ENCODE results near the gene PCDH17. TPM values are rescaled to one million over a fixed set of nuclear protein-coding genes. Genes with fewer than 3 reads are reported as not detected.
A peak's percentile ranks its signal among the peaks of the same experiment; 100 is the strongest.

PCDH17 gene
- total RNA-seq, result not detected in 2 replicates
- 0.16 TPM for total RNA-seq (2013)
- not detected in 2 replicates for polyA plus RNA-seq
- polyA minus RNA-seq, result 0.07 TPM in 1 of 2 replicates, not detected in the other

GRCh38 chr13:57631596-57632275 is at the start of gene PCDH17:
Gene PCDH17, plus strand, starts transcription at chr13:57631744. Its CDS starts 803 bp downstream, at chr13:57632547.
- H3K4me1 ChIP-seq (ENCODE audit: control insufficient read depth in 2 of 2, insufficient read depth in 2 of 2, low read length in 2 of 2), result peaks cover 34 to 48% of the 10 kb centered on the region in 2 donors
- Mint-ChIP-seq H3K4me1 (peaks cover 36% of the 10 kb centered on the region), H3K27ac (no peak within 1 kb of the TSS), H3K9me3 (ENCODE audit: insufficient read depth) (no peaks in the 10 kb centered on the region), H3K27me3 (peaks cover 43% of the 10 kb centered on the region), H3K4me3 (peak within 1 kb of the TSS; percentile 86)
- H3K27ac ChIP-seq (ENCODE audit: low read length in 2 of 2), result no peak within 1 kb of the TSS
- intact Hi-C loops (cut with micrococcal nuclease), result no loop called here
- POLR2A ChIA-PET, result no interaction called here
- DNase-seq (peak; percentile 12), ATAC-seq (ENCODE audit: low read depth) (no peak)
- H3K4me2 ChIP-seq (replicated peaks; ENCODE audit: low read depth, low read length, poor library complexity, severe bottlenecking), result peak within 1 kb of the TSS; percentile 73
- H3K9me3 ChIP-seq (ENCODE audit: control extremely low read depth in 1 of 3, control insufficient read depth in 2 of 3, insufficient read depth in 1 of 3, low read length in 2 of 3), result peaks cover 0 to 46% (median 1%) of the 10 kb centered on the region in 3 donors
- 2% methylated on average over 28 of the region's 33 CpGs for WGBS (ENCODE audit: insufficient coverage)
- peak within 1 kb of the TSS; percentile 16 to 55 (median 44) for H3K4me3 ChIP-seq (ENCODE audit: control extremely low read depth in 1 of 5, extremely low read depth in 1 of 5, insufficient read depth in 1 of 5, low read depth in 2 of 5, low read length in 4 of 5)
- no peak for TF ChIP-seq EZH2 (IDR thresholded peaks at IDR 0.05; ENCODE audit: borderline replicate concordance, insufficient read depth, low read depth, low read length, poor library complexity, severe bottlenecking)
- H3K79me2 ChIP-seq (ENCODE audit: control insufficient read depth, insufficient read depth, low read length), result no peaks in the 10 kb centered on the region
- CTCF ChIA-PET, result no interaction called here
- H2AFZ ChIP-seq (ENCODE audit: insufficient read depth, low read depth, low read length, poor library complexity, severe bottlenecking), result peak within 1 kb of the TSS; percentile 53
- H4K20me1 ChIP-seq (ENCODE audit: control insufficient read depth, insufficient read depth, low read length, poor library complexity, severe bottlenecking), result no peaks in the 10 kb centered on the region
- peaks cover 0 to 59% (median 42%) of the 10 kb centered on the region in 4 experiments for H3K27me3 ChIP-seq (replicated peaks in 1 of 4; ENCODE audit: control extremely low read depth in 1 of 4, control insufficient read depth in 3 of 4, insufficient read depth in 4 of 4, low read length in 3 of 4)
- H3K36me3 ChIP-seq (replicated peaks in 1 of 2; ENCODE audit: control extremely low read depth in 1 of 2, control insufficient read depth in 1 of 2, extremely low read depth in 1 of 2, insufficient read depth in 2 of 2, low read length in 1 of 2), result no peaks in the 10 kb centered on the region
- peak within 1 kb of the TSS; percentile 54 for H3K9ac ChIP-seq (ENCODE audit: low read length)

- Histone ChIP-seq H3K36me3 (replicated peaks in 1 of 2; ENCODE audit: control extremely low read depth in 1 of 2, control insufficient read depth in 1 of 2, extremely low read depth in 1 of 2, insufficient read depth in 2 of 2, low read length in 1 of 2) (no peaks in the 10 kb centered on the region), H4K20me1 (ENCODE audit: control insufficient read depth, insufficient read depth, low read length, poor library complexity, severe bottlenecking) (no peaks in the 10 kb centered on the region), H3K4me1 (ENCODE audit: control insufficient read depth in 2 of 2, insufficient read depth in 2 of 2, low read length in 2 of 2) (no peaks in the 10 kb centered on the region), H2AFZ (ENCODE audit: insufficient read depth, low read depth, low read length, poor library complexity, severe bottlenecking) (no peak overlapping the region), H3K9me3 (ENCODE audit: control extremely low read depth in 1 of 3, control insufficient read depth in 2 of 3, insufficient read depth in 1 of 3, low read length in 2 of 3) (peaks cover 0 to 6% (median 0%) of the 10 kb centered on the region in 3 donors), H3K9ac (ENCODE audit: low read length) (no peak overlapping the region), H3K4me2 (replicated peaks; ENCODE audit: low read depth, low read length, poor library complexity, severe bottlenecking) (no peak overlapping the region), H3K27me3 (replicated peaks in 1 of 4; ENCODE audit: control extremely low read depth in 1 of 4, control insufficient read depth in 3 of 4, insufficient read depth in 4 of 4, low read length in 3 of 4) (no peaks in the 10 kb centered on the region), H3K79me2 (ENCODE audit: control insufficient read depth, insufficient read depth, low read length) (no peaks in the 10 kb centered on the region), H3K27ac (ENCODE audit: low read length in 2 of 2) (no peak overlapping the region), H3K4me3 (ENCODE audit: control extremely low read depth in 1 of 5, extremely low read depth in 1 of 5, insufficient read depth in 1 of 5, low read depth in 2 of 5, low read length in 4 of 5) (no peak overlapping the region)
- ATAC-seq (ENCODE audit: low read depth), result no peak
- TF ChIP-seq EZH2 (IDR thresholded peaks at IDR 0.05; ENCODE audit: borderline replicate concordance, insufficient read depth, low read depth, low read length, poor library complexity, severe bottlenecking) (no peak), CTCF (IDR thresholded peaks at IDR 0.05) (no peak)
- POLR2A ChIA-PET, result no interaction called here
- no peaks in the 10 kb centered on the region for H3K27me3 Mint-ChIP-seq
- H3K4me3 Mint-ChIP-seq, result no peak overlapping the region
- DNase-seq, result no peak
- no peaks in the 10 kb centered on the region for H3K4me1 Mint-ChIP-seq
- intact Hi-C loops (cut with micrococcal nuclease), result no loop called here
- 85% methylated on average over 5 of the region's 6 CpGs for WGBS (ENCODE audit: insufficient coverage)
- CTCF ChIA-PET, result no interaction called here
- H3K9me3 Mint-ChIP-seq (ENCODE audit: insufficient read depth), result no peaks in the 10 kb centered on the region
- no peak overlapping the region for H3K27ac Mint-ChIP-seq
Observed at GRCh38 chr13:57582032-57582431, 49.5 kb upstream of the PCDH17 start.

Measured in B cell (primary cell).